DMS 273 treated with DMSO at 0.1 percent for 48 hours (cell line): Measurements from ENCODE around the gene CYB561.

Experiments
- DNase-seq: peaks from one replicate; lab custom pipeline; 2025; lab: John Stamatoyannopoulos, UW

Gene CYB561

DNA sequence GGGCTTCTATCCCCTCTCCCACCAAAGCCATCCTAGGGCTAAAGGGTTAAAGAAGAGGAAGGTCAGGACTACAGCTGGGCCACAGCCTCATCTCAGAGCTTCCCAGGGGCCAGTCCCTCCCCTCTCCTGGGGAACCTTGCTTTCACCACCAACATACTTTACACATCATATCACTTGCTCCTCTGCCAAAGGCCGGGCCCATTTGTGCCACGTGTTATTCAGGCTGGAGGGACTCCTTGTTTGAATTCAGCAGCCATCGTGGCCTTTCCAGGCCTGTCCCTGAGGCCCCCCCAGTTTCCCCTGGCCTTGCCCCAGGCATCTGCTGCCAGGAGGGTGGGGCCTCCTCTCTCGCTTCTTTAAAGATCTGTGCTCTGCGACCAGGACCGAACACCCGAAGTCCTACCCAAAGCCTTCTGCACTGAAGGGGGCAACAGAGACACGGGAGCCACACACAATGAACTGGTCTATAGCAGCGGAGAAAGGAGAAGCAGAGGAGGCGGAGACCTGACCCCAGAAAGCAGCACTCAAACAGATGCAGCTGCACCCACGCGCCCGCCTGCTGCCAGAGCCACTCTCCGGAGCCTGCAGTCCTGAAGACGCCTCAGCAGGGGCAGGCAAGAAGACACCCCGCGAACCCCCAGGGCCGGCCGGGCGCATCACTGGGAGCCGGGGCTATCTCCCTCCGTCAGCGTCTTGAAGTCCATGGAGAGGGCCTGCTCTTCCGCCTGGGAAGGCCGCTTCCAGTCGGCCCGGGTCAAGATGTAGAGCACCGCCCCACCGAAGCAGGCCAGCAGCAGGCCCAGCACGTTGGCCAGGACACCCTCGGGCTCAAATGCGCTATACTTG, 12.1 kb downstream of the CYB561 start:
- no peak for DNase-seq

GRCh38 chr17:63431939-63432804, 13.9 kb downstream of the CYB561 start:
- DNase-seq = no peak

DNA sequence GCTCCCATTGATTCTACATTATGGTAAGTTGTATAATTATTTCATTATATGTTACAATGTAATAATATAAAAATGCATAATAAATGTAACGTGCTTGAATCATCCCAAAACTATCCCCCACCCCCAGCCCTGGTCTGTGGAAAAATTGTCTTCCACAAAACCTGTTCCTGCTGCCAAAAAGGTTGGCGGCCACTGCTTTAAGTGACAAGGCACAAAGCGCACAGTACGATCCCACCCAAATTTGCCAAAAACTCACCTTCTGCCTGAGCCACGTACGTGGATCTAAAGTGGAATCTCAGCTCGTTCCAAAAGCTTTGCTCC, 14.5 kb downstream of the CYB561 start:
- DNase-seq = no peak

GRCh38 chr17:63430223-63430622, 15.9 kb downstream of the CYB561 start:
- DNase-seq = no peak

DNA sequence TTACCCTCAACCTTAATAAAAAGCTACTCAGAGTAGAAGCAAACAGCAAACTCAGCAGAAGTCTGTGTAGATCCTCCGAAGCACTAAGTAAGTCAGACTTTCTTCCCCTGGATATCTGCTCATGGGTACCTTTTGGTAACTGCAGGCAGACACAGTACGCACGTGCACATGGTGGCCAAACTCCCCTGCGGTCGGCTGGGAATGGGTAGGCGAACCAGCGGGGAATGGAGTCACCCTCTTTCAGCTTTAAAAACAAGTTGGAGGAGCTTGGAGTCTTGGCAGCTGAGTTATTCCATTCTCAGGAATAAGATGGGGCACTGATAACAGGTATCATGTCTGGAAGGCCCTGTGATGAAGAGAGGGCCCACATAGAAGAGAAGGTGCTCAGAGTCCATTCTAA, 16.3 kb downstream of the CYB561 start:
- DNase-seq = no peak

DNA sequence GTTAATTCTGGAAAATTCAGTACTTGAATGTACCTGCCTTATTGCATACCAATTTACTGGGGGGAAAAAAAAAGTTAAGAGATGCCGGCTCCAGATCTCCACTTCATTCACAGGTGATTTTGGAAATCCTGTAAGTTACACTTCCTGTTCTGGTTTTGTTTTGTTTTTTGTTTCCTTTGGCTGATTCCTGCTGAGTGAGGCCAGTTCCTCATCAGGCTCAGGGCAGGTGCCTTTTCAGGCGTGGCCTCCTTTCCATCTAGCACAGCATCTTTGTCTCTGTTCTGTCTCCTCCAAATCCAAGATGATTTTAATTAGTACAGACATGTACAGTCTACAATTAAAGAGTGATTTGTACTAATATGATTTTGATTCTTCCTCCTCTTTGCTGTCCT, 19.2 kb downstream of the CYB561 start:
- no peak for DNase-seq

DNA sequence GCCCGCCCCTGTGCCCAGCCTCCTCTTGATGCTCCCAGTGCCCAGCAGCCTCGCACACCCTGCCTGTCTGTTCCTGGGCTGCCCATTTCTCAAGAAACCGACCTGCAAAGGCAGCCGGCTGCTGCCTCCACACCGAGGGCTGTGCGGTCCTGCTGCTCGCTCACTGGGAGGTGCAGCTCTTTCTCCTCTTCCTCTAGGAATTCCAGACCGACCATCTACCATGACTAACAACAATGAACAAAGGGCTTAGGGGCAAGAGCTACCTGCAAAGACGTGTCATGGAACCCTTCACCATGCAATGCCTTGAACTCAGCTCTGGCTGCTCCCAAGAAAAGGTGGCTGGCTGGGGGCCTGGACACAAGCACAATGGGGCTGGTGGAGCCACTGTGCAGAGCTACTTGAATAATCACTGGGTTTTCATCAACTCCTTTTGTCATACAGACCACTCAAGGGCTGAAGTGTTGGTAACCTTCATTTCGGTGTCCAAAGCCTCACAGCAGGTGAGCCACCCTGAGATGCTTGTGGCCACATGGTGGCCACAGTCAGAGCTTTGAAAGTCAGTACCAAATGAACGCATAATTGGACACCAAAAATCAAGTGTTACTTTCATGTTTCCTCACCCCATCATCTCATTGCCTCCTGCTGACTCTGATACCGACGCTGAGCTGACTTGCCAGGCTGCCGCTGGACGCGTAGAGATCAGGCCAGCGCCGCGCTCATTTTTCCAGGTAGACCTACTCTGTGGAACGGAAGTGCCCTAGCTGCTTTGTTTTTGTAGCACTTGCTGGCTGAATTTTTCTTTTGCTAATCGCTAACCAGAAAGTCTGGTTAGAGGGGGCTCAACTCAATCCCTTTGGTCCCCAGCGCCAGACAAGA, 19.8 kb downstream of the CYB561 start:
- DNase-seq = no peak

DNA sequence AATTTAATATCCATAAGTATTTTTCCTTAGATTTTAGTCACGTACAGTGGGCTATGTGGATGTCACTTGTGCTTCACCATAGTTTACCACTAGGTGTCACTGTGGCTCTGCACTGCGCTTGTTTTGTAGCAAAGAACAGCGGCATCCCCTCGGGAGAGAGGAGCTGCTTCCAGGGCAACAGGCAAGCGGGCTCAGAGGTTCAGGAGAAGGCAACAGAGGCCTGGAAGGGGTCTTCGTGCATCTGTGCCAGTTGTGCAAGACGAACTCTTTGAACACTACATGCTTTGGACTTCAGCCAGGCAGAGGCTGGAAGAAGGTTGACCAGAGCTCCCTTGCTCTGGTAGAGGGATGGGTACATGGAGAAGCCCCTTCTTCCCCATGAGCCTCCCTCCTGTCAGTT, 20.6 kb downstream of the CYB561 start:
- peak; percentile 41 for DNase-seq

DNA sequence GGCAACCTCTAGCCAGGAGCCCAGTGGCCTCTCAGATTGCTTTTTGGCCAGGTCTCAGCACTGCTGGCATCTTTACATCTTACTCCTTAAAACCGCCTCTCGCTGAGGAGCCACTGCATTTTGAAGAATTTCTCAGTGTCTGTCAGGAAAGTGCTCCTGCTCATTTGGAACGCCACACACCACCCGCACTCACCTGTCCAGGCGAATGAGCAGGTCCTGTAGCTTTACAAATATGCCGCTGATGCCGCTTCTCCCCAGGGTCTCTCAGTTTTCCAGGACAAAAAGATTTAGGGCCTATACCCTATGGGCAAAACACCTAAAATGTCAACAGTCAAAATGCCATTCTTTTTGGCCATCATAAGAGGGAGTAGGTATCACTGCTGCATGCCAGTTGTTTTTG, 22.1 kb downstream of the CYB561 start:
- DNase-seq = no peak

DNA sequence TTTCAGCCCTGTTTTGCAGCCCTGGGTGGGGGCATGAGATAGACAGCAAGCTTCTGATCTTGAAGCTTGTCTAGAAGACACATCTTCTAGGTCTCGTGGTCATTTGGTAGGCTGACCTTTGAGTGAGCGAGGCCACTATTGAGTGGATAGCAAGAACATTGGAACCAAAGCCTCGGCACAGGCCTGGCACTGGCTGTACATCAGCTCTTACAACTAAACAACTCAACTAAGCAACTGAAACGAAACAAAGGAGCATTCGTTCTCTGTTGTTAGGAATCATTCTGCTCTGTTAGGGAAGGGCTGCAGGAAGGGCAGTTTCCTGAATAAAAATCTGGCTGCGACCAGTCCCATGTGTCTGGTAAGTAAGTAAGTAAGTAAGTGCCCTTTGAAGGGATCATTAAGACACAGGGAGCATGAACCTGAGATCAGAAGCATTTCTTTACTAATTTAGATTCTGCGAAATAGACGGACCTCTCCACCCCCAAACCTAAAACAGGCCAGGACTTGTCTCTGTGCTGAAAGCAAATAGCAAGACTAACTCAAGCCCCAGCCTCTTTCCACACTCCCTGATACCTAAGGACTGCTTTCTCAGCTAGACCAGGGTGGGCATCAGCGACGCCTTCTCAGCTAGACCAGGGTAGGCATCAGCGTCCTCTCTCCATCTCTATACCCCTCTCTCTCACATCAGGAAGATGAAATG, 22.7 kb downstream of the CYB561 start:
- DNase-seq = no peak

- DNase-seq = no peak
Observed at GRCh38 chr17:63421681-63422645, 24.1 kb downstream of the CYB561 start.

GRCh38 chr17:63420868-63421680, 25.0 kb downstream of the CYB561 start:
- no peak for DNase-seq

- no peak for DNase-seq
Observed at GRCh38 chr17:63419949-63420867, 25.9 kb downstream of the CYB561 start.

DNA sequence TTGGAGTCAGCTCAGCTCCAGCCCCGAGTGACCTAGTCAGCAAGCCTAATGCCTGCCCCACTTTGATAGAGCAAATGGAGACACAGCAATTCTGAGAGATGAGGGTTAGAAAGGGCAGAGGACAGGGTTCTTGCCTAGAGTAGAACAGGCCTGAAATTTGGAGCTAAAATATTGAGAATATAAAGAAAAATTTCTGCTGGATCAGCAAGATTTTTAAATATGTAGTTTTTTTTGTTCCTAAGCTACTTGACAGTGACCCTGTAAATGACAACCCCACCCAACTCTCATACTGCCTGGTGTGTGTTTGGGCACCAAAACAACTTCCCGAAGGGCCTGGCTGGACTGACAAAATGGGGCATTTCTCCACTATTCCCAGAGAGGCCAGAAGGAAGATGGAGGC, 26.7 kb downstream of the CYB561 start:
- no peak for DNase-seq

DNA sequence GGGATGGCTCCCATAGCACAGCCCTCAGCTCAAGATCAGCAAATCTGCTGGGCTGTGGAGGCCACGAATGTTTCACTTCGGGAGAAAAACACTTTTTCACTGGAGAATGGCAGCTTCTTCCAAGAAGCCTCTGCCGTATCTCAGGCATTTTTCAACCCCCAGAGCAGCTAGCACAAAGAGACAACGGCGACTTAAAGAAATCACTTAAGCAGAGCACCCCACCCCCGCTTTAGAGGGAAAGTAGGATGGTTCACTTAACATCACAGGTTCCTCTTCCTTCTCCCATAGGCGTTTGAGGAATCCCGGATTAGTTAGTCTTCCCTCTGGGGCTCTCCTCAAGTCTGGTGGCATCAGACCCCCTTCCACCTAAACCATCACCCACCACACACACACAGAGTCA, 27.6 kb downstream of the CYB561 start:
- no peak for DNase-seq

DNA sequence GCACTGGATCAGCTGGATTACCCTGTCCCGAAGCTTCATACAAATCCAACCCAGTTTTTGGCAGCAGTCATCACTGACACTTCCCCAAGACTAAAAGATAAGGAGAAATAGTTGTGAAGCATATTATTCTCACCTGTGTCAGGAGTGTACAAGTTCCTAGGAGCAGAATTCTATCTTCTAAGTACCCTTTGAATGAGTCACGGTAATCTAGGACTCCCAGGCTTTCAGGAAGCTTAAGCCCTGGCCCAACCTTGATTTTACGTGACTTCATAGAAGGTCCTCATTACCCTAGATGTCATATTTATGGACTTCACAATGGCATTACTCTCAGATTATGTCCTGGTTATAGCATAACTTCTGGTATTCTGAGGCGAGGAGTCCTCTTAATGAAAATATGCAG, 31.9 kb downstream of the CYB561 start:
- no peak for DNase-seq

DNA sequence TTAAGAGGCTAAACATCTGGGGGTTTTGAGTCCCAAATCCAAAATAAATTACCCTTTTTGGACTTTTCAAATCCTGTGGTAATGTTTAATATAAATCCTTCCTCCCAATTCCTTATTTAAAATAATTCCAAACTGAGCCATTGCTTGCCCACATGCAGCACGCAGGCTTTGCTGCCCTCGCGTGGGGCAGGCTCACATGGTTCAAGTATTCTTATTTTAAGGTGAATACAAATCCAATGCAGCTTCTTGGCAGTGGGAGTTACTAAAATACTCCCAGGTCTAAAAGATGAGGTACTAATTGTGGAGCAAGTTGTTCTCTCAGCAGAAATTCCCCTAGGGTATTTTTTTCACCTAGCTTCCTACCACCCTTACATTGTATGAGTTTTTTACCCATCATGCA, 33.0 kb downstream of the CYB561 start:
- DNase-seq = no peak

DNA sequence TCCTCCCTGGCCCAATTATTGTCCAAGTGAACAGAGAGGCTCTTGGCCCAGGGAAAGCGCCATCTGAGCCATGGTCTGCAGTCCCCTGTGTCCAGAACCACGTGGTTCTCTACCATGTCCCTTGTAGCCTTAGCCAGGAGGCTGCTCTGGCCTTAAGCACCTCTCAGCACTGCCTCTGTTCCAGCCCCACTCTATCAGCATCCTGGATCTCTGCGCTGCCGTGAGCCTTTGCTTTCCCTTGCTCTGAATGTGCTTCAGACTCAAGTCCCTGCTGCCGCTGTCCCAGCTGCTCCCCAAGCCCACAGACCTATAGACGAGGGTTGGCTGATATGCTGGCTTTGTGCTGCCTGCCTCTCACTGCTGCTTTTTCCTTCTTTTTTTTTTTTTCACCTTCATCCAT, 33.9 kb downstream of the CYB561 start:
- DNase-seq = no peak
